Uterus (tissue), 4 donors: ENCODE data around the gene CRADD. TPM values are rescaled to one million over a fixed set of nuclear protein-coding genes. Genes with fewer than 3 reads are reported as not detected.
"Not testable (repeated sequence)": the region's sequence is repeated elsewhere in the genome, so short reads cannot be mapped to it uniquely, and the experiment has no call there.

Experiments
- DNase-seq, 2 donors: peaks; one replicate each; pipeline ENCODE4 v3.0.0-alpha.2; 2019 to 2020
- H3K27ac ChIP-seq, 2 donors: fragments of 200-600 bp; sonication (generic); 1 replicate in 1 of 2; 2 replicates in 1 of 2; pipeline ENCODE4 v1.5.1; 2016 to 2018
- H3K27me3 ChIP-seq, 2 donors: fragments of 200-600 bp; sonication (generic); one replicate each; pipeline ENCODE4 v1.5.1; 2018 to 2019; ENCODE audit warnings: control low read depth in 1 of 2
- H3K36me3 ChIP-seq, 2 donors: fragments of 200-600 bp; sonication (generic); one replicate each; pipeline ENCODE4 v1.5.1; 2019; ENCODE audit warnings: control low read depth in 1 of 2
- H3K4me1 ChIP-seq, 2 donors: fragments of 200-600 bp; sonication (generic); one replicate each; pipeline ENCODE4 v1.5.1; 2018 to 2019; ENCODE audit warnings: control low read depth in 1 of 2
- H3K4me3 ChIP-seq, 2 donors: fragments of 200-600 bp; sonication (generic); 1 replicate in 1 of 2; 2 replicates in 1 of 2; pipeline ENCODE4 v1.5.1; 2018 to 2019; ENCODE audit warnings: mild to moderate bottlenecking in 1 of 2
- H3K9me3 ChIP-seq, 2 donors: fragments of 200-600 bp; sonication (generic); one replicate each; pipeline ENCODE4 v1.5.1; 2019; ENCODE audit warnings: control low read depth in 1 of 2
- POLR2A ChIP-seq, 2 donors: fragments of 450-650 bp; IDR thresholded peaks; one replicate each; pipeline ENCODE4 v1.6.1; 2016; ENCODE audit warnings: antibody characterized with exemption in 2 of 2, mild to moderate bottlenecking in 1 of 2, moderate library complexity in 1 of 2
- intact Hi-C: fragments of 100-400 bp; cut with DNase I; formaldehyde crosslinking; loops from one replicate; pipeline ENCODE4 v1.15.1; 2023; ENCODE audit warnings: low total_unique reads
- total RNA-seq, 4 donors: library from RNA; depleted of rRNA in 3 of 4; stranded (reverse); fragments of >200 nt in 3 of 4; gene quantifications; one replicate each; pipeline versions ENCODE4 v1.1.0 to v1.2.4, GENCODE V29; 2014 to 2023
- TF ChIP-seq, protein P1 (sequence below), 4 experiments: fragments of 200-600 bp in 2 of 4; fragments of 450-650 bp in 2 of 4; sonication (generic) in 2 of 4; IDR thresholded peaks; one replicate each; pipeline ENCODE4 v1.5.1; 2016 to 2019; ENCODE audit warnings: antibody characterized with exemption in 4 of 4, mild to moderate bottlenecking in 2 of 4, moderate library complexity in 1 of 4
- donor health status: DM: yes; HTN: yes; CAD: no.

CRADD gene
- total RNA-seq, 4 donors from 2014 or later: 26.4 to 105 (median 49.2) TPM

DNA sequence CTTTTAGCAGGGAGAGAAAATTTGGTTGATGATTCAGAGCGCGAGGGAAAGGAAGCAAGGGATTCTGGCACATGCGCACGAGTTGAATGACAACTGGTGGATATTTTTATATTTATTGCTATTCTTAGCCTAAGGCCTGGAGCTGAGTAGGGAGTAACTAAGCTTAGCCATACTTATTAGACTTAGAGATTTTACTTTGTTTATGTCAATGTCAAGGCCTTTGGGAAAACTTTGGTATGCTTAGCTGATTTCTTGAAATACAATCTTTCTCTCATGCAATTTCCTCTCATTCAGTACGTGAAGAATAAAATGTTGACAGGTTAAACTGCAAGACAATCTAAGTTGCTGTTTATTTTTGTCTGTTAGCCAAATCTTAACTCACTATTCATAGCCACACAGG is 101.1 kb downstream of the CRADD start:
- intact Hi-C loops: loop anchor here (10.0 kb wide), 1 partner anchor 326 kb away; no protein-coding TSS in a partner anchor
- peak; percentile 68 to 81 for DNase-seq
- Histone ChIP-seq H3K27ac (peak overlapping the region; percentile 89 to 92), H3K4me1 (peaks cover 0 to 19% of the 10 kb centered on the region in 2 donors), H3K4me3 (no peak overlapping the region), H3K36me3 (no peaks in the 10 kb centered on the region), H3K9me3 (no peaks in the 10 kb centered on the region), H3K27me3 (no peaks in the 10 kb centered on the region)
- TF ChIP-seq, protein P1, sequence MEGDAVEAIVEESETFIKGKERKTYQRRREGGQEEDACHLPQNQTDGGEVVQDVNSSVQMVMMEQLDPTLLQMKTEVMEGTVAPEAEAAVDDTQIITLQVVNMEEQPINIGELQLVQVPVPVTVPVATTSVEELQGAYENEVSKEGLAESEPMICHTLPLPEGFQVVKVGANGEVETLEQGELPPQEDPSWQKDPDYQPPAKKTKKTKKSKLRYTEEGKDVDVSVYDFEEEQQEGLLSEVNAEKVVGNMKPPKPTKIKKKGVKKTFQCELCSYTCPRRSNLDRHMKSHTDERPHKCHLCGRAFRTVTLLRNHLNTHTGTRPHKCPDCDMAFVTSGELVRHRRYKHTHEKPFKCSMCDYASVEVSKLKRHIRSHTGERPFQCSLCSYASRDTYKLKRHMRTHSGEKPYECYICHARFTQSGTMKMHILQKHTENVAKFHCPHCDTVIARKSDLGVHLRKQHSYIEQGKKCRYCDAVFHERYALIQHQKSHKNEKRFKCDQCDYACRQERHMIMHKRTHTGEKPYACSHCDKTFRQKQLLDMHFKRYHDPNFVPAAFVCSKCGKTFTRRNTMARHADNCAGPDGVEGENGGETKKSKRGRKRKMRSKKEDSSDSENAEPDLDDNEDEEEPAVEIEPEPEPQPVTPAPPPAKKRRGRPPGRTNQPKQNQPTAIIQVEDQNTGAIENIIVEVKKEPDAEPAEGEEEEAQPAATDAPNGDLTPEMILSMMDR (IDR thresholded peaks at IDR 0.05): no peak
- peak in 1 of 2 donors; percentile 19 for TF ChIP-seq POLR2A (IDR thresholded peaks at IDR 0.05)

- Histone ChIP-seq H3K27me3 (no peaks in the 10 kb centered on the region), H3K4me1 (peaks cover 0 to 24% of the 10 kb centered on the region in 2 donors), H3K36me3 (no peaks in the 10 kb centered on the region), H3K27ac (peak overlapping the region; percentile 89 to 92), H3K9me3 (no peaks in the 10 kb centered on the region), H3K4me3 (no peak overlapping the region)
- intact Hi-C loops: loop anchor here (10.0 kb wide), 1 partner anchor 326 kb away; no protein-coding TSS in a partner anchor
- TF ChIP-seq POLR2A (IDR thresholded peaks at IDR 0.05): no peak
- TF ChIP-seq, protein P1 (IDR thresholded peaks at IDR 0.05): no peak
- DNase-seq: no peak
These were observed 101.6 kb downstream of the CRADD start for GRCh38 chr12:93778766-93779165.

DNA sequence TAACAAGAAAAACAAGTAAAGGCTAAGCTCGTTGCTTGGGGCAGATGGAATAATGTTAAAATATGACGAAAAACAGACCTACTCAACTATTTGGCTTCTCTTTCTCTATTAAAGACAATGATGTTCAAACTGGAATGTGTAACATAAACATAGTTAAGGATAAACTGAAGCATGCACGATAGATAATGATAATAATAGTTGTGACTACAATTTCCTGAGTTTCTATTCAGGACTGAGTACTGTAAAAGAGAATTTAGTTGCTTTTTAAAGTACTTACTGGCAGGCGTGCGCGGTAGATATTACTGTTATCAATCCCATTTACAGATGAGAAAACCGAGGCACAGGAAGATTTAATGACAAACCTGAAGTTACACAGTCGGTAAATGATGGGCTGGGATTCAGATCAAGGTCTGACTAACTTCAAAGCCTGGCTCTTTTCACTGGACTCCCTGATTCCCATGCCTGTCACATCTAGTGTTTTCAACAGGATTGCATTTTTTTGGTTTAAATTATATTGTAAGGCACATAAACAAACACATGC is 103.0 kb downstream of the CRADD start:
- no peaks in the 10 kb centered on the region for H3K9me3 ChIP-seq
- H3K27me3 ChIP-seq: no peaks in the 10 kb centered on the region
- TF ChIP-seq, protein P1 (IDR thresholded peaks at IDR 0.05): no peak
- TF ChIP-seq POLR2A (IDR thresholded peaks at IDR 0.05): no peak
- no peak for DNase-seq
- no peak overlapping the region for H3K4me3 ChIP-seq
- peak overlapping the region; percentile 89 to 92 for H3K27ac ChIP-seq
- H3K4me1 ChIP-seq: peaks cover 4 to 30% of the 10 kb centered on the region in 2 donors
- intact Hi-C loops: no loop called here
- no peaks in the 10 kb centered on the region for H3K36me3 ChIP-seq

DNA sequence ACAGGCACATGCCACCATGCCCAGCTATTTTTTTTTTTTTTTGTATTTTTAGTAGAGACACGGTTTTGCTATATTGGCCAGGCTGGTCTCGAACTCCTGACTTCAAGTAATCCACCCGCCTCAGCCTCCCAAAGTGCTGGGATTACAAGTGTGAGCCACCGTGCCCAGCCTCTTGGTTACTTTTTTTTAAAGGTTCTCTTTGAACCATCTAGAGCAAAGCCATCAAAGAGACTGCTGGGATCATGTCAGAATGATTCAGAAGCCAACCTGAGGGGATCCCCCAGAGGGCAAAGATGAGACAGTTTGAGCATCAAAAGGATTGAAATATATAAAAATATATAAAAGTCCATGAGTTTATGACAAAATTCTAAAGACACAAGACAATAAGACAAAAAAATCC is 103.7 kb downstream of the CRADD start:
- Histone ChIP-seq H3K4me1 (peaks cover 4 to 30% of the 10 kb centered on the region in 2 donors), H3K27ac (peak overlapping the region in 1 of 2 donors; percentile 92)
- DNase-seq, intact Hi-C loops, H3K9me3 ChIP-seq, H3K4me3 ChIP-seq, H3K36me3 ChIP-seq, H3K27me3 ChIP-seq: not testable (repeated sequence)

DNA sequence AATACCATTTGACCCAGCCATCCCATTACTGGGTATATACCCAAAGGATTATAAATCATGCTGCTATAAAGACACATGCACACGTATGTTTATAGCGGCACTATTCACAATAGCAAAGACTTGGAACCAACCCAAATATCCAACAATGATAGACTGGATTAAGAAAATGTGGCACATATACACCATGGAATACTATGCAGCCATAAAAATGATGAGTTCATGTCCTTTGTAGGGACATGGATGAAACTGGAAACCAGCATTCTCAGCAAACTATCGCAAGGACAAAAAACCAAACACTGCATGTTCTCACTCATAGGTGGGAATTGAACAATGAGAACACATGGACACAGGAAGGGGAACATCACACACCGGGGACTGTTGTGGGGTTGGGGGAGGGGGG is 104.8 kb downstream of the CRADD start:
- H3K9me3 ChIP-seq, H3K36me3 ChIP-seq, intact Hi-C loops, H3K27ac ChIP-seq, DNase-seq, H3K27me3 ChIP-seq, H3K4me3 ChIP-seq: not testable (repeated sequence)
- peaks cover 4 to 23% of the 10 kb centered on the region in 2 donors for H3K4me1 ChIP-seq

- Histone ChIP-seq H3K9me3 (no peaks in the 10 kb centered on the region), H3K27ac (peak overlapping the region; percentile 58 to 75), H3K4me3 (no peak overlapping the region), H3K4me1 (peaks cover 4 to 20% of the 10 kb centered on the region in 2 donors), H3K36me3 (no peaks in the 10 kb centered on the region), H3K27me3 (no peaks in the 10 kb centered on the region)
- intact Hi-C loops: no loop called here
- no peak for DNase-seq
- no peak for TF ChIP-seq POLR2A (IDR thresholded peaks at IDR 0.05)
- TF ChIP-seq, protein P1 (IDR thresholded peaks at IDR 0.05): no peak
These were observed 105.7 kb downstream of the CRADD start for GRCh38 chr12:93782853-93783252.
